GM12878 (cell line): ENCODE data around the gene MXD1.

Experiments used
- E2F4 ChIP-seq: IDR thresholded peaks from 2 replicates; pipeline ENCODE4 v1.6.1; 2012; ENCODE audit warnings: low read depth, low read length, improper control_type of control experiment
- MEF2A ChIP-seq: IDR thresholded peaks from 2 replicates; pipeline ENCODE4 v1.6.1; 2011; ENCODE audit warnings: low read depth, mild to moderate bottlenecking, low read length, moderate library complexity; ENCODE audit not compliant: insufficient read depth
- TF ChIP-seq, protein P1 (sequence below): IDR thresholded peaks from 2 replicates; pipeline ENCODE4 v1.6.1; 2012; ENCODE audit warnings: mild to moderate bottlenecking, low read depth, low read length

DNA sequence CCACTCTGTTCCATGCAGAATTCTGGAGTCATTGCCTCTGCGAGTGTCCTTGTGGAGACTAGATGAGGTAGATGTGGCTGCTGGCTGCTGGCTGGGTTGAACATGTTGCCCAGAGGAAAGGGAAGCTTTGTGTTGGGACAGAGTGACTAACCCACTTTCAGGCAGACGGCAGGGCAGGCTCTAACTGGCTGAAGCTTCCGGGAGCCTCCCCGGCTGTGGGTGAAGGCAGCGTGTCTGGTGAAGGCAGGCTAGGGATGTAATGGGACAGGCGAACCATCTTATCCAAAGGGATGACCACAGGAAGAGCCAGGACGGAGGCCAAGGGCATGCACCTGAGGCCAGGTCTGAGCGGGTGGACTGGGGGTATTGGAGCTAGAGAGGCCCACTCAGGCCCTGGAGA, 30.5 kb downstream of the MXD1 start:
- TF ChIP-seq MEF2A (no peak), E2F4 (no peak)
- TF ChIP-seq, protein P1, sequence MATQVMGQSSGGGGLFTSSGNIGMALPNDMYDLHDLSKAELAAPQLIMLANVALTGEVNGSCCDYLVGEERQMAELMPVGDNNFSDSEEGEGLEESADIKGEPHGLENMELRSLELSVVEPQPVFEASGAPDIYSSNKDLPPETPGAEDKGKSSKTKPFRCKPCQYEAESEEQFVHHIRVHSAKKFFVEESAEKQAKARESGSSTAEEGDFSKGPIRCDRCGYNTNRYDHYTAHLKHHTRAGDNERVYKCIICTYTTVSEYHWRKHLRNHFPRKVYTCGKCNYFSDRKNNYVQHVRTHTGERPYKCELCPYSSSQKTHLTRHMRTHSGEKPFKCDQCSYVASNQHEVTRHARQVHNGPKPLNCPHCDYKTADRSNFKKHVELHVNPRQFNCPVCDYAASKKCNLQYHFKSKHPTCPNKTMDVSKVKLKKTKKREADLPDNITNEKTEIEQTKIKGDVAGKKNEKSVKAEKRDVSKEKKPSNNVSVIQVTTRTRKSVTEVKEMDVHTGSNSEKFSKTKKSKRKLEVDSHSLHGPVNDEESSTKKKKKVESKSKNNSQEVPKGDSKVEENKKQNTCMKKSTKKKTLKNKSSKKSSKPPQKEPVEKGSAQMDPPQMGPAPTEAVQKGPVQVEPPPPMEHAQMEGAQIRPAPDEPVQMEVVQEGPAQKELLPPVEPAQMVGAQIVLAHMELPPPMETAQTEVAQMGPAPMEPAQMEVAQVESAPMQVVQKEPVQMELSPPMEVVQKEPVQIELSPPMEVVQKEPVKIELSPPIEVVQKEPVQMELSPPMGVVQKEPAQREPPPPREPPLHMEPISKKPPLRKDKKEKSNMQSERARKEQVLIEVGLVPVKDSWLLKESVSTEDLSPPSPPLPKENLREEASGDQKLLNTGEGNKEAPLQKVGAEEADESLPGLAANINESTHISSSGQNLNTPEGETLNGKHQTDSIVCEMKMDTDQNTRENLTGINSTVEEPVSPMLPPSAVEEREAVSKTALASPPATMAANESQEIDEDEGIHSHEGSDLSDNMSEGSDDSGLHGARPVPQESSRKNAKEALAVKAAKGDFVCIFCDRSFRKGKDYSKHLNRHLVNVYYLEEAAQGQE: no peak
